LNCAP (cell line): ENCODE data around the gene IPCEF1.

Experiments used
- CTCF ChIP-seq: fragments of 450-650 bp; IDR thresholded peaks from 2 replicates; pipeline ENCODE4 v1.5.1; 2017; ENCODE audit warnings: mild to moderate bottlenecking

Gene IPCEF1

GRCh38 chr6:154127657-154128056, 228.9 kb downstream of the IPCEF1 start:
- TF ChIP-seq CTCF = no peak

DNA sequence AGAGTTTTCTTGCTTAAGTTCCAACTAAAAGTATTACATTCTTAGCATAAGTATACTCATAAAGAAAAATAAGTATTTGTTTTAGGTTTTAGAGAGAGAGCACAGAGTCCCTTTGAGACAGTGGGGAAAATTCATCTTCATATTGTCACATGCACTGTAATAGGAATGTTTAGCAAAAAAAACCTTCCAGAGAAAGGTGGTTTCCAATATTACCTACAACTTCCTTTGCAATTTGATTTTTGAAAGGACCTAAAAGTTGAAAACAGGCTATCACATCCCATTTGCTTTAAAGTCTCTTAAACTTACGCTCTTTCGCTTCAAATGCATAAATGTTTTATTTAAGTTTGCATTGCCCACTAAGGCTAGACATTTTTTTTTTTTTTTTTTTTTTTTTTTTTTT, 231.2 kb downstream of the IPCEF1 start:
- TF ChIP-seq CTCF = no peak

GRCh38 chr6:154123155-154123956, 233.2 kb downstream of the IPCEF1 start:
- no peak for TF ChIP-seq CTCF

- no peak for TF ChIP-seq CTCF
These were observed 234.2 kb downstream of the IPCEF1 start for GRCh38 chr6:154122195-154122925.

GRCh38 chr6:154117485-154117884, 239.1 kb downstream of the IPCEF1 start:
- no peak for TF ChIP-seq CTCF

- TF ChIP-seq CTCF = no peak
These were observed 243.2 kb downstream of the IPCEF1 start for GRCh38 chr6:154113392-154113791.

DNA sequence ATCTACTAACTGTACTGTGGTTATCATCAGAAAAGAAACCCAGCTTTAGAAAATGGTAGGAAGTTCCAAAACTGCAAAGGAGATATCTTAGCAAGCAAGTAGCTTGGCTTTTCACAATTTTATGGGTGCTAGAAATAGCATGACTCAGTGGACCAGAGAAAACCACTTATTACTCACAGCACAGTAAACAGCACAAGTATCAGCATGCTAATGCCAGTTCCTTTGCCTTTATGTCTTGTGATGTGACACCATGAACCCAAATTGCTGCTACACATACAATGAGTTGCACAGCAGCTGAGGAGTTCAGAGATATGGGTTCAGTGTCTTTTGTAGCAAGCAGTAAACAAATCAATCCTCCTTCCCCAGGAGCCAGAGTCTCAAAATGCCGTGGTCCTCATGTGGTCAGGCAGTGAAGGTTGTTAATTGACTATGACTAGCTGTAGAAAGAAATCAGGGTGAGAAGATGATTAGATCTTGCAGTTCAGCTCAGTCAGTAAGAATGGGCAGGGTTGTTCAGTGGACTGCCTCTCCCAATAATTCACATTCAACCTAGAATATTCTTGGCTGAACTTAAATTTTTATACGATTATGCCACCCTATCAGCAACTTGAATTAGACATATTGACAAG, 244.3 kb downstream of the IPCEF1 start:
- TF ChIP-seq CTCF = no peak
